ENCODE results near the gene CLDN16.

Gene CLDN16, protein sequence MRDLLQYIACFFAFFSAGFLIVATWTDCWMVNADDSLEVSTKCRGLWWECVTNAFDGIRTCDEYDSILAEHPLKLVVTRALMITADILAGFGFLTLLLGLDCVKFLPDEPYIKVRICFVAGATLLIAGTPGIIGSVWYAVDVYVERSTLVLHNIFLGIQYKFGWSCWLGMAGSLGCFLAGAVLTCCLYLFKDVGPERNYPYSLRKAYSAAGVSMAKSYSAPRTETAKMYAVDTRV

DNA sequence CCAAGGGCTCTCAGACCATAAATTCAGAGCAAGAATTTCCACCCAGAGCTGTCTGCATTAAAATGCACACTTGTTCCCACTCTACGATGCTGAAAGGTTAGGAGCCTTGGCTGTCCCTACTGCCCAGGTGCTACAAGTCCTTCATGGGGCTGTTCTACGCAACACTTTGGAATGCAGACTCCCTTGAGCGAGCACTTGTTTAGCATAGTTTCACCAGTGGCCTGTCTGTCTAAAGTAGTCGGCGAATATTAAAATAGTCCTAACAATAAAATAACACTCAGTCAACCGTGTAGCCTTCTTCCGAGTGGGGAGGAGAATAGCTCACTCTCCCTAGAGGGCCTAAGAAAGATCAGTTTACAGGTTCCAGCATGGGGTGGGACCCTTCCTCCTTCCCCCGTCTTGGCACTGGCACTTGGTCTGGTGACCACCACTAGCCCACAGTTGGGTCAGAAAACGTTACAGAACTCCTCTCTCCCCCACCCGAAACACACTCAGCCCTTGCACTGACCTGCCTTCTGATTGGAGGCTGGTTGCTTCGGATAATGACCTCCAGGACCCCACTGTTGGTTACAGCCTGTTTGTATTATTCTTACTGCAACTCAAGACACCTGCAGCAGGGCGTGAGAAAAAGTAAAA is at the start of gene CLDN16:
TSS of gene CLDN16 (plus strand) at position 586 of the 636 bp plus-strand sequence. CDS start 167 bp downstream, outside the sequence.
- H3K4me3 ChIP-seq (ENCODE audit: low read length) = no peak within 1 kb of the TSS
- TF ChIP-seq ZNF274 (IDR thresholded peaks at IDR 0.05; ENCODE audit: low read depth, low read length) = no peak

GRCh38 chr3:190338717-190339116 is 49.2 kb upstream of the CLDN16 start:
- TF ChIP-seq ZNF274 (IDR thresholded peaks at IDR 0.05; ENCODE audit: low read depth, low read length) = no peak
- H3K4me3 ChIP-seq (ENCODE audit: low read length) = no peak overlapping the region

DNA sequence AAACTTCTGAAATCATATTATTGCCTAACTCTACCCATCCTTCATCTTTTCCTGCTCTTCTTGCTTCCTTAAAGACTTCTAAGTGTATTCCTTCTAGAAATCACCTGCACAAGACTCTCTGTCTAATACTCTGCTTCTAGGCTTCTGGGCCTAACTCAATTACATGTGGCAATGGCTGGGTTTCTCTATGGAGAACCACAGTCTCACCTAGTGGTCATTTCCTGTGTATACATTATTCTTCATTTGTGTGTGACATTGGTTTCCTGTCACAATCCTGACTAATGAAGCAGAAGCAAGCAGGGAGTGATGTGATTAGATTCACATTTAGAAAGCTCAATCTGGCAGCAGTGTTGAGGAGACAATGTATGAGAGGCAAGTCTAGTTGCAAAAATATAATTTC is 48.8 kb upstream of the CLDN16 start:
- no peak for TF ChIP-seq ZNF274 (IDR thresholded peaks at IDR 0.05; ENCODE audit: low read depth, low read length)
- no peak overlapping the region for H3K4me3 ChIP-seq (ENCODE audit: low read length)

DNA sequence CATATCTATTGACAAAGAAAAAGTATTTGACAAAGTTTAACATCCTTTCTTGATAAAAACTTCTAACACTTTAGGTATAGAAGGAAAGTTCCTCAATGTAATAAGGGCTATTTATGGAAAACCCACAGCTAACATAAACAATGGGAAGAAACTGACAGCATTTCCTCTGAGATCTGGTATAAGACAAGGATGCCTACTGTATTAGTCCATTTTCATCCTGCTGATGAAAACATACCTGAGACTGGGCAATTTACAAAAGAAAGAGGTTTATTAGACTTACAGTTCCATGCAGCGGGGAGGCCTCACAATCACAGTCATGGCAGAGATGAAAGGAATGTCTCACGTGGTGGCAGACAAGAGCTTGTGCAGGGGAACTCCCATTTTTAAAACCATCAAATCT is 47.9 kb upstream of the CLDN16 start:
- H3K4me3 ChIP-seq (ENCODE audit: low read length) = no peak overlapping the region
- TF ChIP-seq ZNF274 (IDR thresholded peaks at IDR 0.05; ENCODE audit: low read depth, low read length) = no peak

GRCh38 chr3:190345027-190345821 is 42.7 kb upstream of the CLDN16 start:
- no peak overlapping the region for H3K4me3 ChIP-seq (ENCODE audit: low read length)
- no peak for TF ChIP-seq ZNF274 (IDR thresholded peaks at IDR 0.05; ENCODE audit: low read depth, low read length)

DNA sequence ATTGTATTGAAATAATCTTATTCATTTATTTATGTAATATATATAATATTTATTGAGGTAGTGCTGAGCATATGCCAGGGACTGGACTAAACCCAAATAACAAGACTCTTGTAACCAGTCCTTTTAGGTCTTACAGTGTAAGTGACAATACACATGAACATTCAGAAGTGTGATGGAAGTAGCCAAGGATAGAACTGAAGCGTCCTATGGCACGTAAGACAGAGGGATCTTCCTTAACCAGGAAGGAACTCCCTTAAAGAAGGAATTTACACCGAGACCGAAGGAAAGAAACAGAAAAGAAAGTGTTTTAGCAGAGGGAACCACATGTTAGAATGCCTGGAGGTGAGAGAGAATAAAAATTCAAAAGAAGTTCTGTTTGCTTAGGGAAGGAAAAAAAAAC is 42.1 kb upstream of the CLDN16 start:
- TF ChIP-seq ZNF274 (IDR thresholded peaks at IDR 0.05; ENCODE audit: low read depth, low read length) = no peak
- H3K4me3 ChIP-seq (ENCODE audit: low read length) = no peak overlapping the region

- TF ChIP-seq ZNF274 (IDR thresholded peaks at IDR 0.05; ENCODE audit: low read depth, low read length) = no peak
- no peak overlapping the region for H3K4me3 ChIP-seq (ENCODE audit: low read length)
Observed at GRCh38 chr3:190346541-190346940, 41.4 kb upstream of the CLDN16 start.

DNA sequence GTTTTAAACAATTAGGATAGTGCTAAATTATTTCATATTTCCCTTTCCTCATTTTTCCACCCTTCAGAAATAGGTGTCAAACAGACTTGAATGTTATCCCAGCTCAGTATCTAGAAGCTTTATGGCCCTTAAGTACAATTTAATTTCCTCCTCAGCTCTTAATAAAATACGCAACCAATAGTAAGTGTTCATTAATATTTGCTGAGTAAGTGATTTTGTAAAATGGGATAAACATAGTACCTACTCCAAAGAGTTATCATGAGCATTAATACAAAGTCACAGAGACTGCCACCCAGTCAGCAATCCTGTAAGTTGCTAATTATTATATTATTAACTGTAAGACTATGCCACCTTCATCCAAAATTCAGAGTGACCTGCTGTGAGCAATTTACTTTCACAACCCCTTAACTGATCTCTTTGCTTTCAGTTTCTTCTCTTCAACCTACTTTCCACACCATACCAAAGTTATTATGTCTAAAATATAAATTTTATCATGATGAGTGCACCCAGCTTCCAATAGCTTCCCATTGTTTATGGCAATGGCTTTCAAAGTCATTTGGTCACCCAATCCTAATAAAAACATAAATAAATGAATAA is 35.0 kb upstream of the CLDN16 start:
- no peak for TF ChIP-seq ZNF274 (IDR thresholded peaks at IDR 0.05; ENCODE audit: low read depth, low read length)
- no peak overlapping the region for H3K4me3 ChIP-seq (ENCODE audit: low read length)

DNA sequence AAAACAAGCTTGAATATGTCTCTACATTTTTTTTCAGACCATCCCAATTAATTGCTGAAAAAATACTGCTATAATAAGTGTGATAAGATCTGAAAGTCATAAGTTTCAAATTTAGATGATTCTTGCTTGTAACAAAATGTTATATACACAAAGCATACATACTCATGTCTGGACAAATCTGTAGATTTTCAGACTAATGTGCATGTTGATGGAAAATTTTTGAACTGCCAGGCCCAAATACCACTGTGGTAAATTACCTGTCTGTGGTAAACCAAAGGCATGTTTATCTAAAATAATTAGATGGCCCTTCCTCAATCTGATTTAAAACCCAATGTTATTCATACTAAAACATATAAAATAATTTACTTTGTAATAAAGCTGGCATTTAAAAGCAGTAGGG is 31.7 kb upstream of the CLDN16 start:
- H3K4me3 ChIP-seq (ENCODE audit: low read length) = no peak overlapping the region
- no peak for TF ChIP-seq ZNF274 (IDR thresholded peaks at IDR 0.05; ENCODE audit: low read depth, low read length)

- H3K4me3 ChIP-seq (ENCODE audit: low read length) = no peak overlapping the region
Observed at GRCh38 chr3:190357468-190357867, 30.5 kb upstream of the CLDN16 start.

GRCh38 chr3:190359813-190360212 is 28.1 kb upstream of the CLDN16 start:
- no peak overlapping the region for H3K4me3 ChIP-seq (ENCODE audit: low read length)
- TF ChIP-seq ZNF274 (IDR thresholded peaks at IDR 0.05; ENCODE audit: low read depth, low read length) = no peak

More at GRCh38 chr3:190357468-190357867, 30.5 kb upstream of the CLDN16 start:
- TF ChIP-seq ZNF274 (IDR thresholded peaks at IDR 0.05; ENCODE audit: low read depth, low read length) = no peak

GRCh38 chr3:190360228-190360627 is 27.7 kb upstream of the CLDN16 start:
- TF ChIP-seq ZNF274 (IDR thresholded peaks at IDR 0.05; ENCODE audit: low read depth, low read length) = no peak
- no peak overlapping the region for H3K4me3 ChIP-seq (ENCODE audit: low read length)

- TF ChIP-seq ZNF274 (IDR thresholded peaks at IDR 0.05; ENCODE audit: low read depth, low read length) = no peak
- H3K4me3 ChIP-seq (ENCODE audit: low read length) = no peak overlapping the region
Observed at GRCh38 chr3:190361791-190362190, 26.2 kb upstream of the CLDN16 start.

GRCh38 chr3:190362258-190362657 is 25.7 kb upstream of the CLDN16 start:
- no peak for TF ChIP-seq ZNF274 (IDR thresholded peaks at IDR 0.05; ENCODE audit: low read depth, low read length)
- no peak overlapping the region for H3K4me3 ChIP-seq (ENCODE audit: low read length)

Data from GM08714 (cell line).